GM18858 (cell line): ENCODE data around the gene SKOR1.

Experiments used
- ATAC-seq: cut with Tn5 transposase; IDR thresholded peaks from one replicate; pipeline ENCODE4 v1.9.1; 2021; ENCODE audit not compliant: unreplicated experiment

Gene SKOR1

DNA sequence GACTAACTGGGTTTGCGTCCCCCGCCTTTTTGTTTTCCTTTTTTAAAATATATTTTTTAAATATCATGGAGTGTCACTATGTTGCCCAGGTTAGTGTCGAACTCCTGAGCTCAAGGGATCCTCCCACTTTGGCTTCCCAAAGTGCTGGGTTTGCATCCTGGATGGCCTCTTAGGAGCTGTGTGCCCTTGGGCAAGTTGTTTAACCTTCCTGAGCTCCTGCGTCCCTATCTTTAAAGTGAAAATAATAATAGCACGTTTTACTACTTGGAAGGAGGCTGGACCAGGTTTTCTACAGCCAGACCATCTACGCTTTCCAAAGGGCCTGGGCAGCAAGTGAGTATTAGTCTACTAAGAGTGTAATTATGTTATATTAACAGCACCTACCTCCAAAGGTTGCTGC, 58.7 kb downstream of the SKOR1 start:
- no peak for ATAC-seq
